HCT116 (cell line): ENCODE measurements around the gene MORN1. TPM values are rescaled to one million over a fixed set of nuclear protein-coding genes. Genes with fewer than 3 reads are reported as not detected.

Experiments
- ATAC-seq: fragments of 200-7000 bp; cut with Tn5 transposase; 2 replicates; pipeline ENCODE4 v1.9.1; 2020; ENCODE audit warnings: mild to moderate bottlenecking, moderate library complexity
- BruUV-seq: library from RNA; stranded (reverse); fragments of 400-500 nt; replicated peaks from 2 replicates; lab custom pipeline; 2021; lab: Mats Ljungman, UMichigan
- CTCF ChIA-PET: fragments of 300-600 bp; sonication (Branson Sonifier 250); formaldehyde crosslinking; loops from one replicate; lab custom pipeline; 2021; ENCODE audit warnings: antibody characterized with exemption; lab: Charles Lee
- POLR2A ChIA-PET: fragments of 300-600, 350-600 bp; sonication (Branson Sonifier 250); formaldehyde crosslinking; loops from one replicate; lab custom pipeline; 2021; ENCODE audit warnings: antibody characterized with exemption; lab: Charles Lee
- RAD21 ChIA-PET, 2 experiments: fragments of 300-600 bp; sonication (Branson Sonifier 250); formaldehyde crosslinking; loops; one replicate each; lab custom pipeline; 2023; ENCODE audit warnings: low total read pairs in 2 of 2; ENCODE audit not compliant: uncharacterized antibody in 2 of 2, unreplicated experiment in 2 of 2, low non-redundant PET in 1 of 2; lab: Charles Lee
- DNase-seq: peaks from one replicate; pipeline ENCODE4 v3.0.0-alpha.2; 2010; ENCODE audit warnings: low read depth, low spot score
- H2AFZ ChIP-seq: fragments of 200-600 bp; shearing (Covaris generic), sonication (generic); 2 replicates; pipeline ENCODE4 v1.6.1; 2017; ENCODE audit warnings: low read depth, mixed run types, mixed read lengths, antibody characterized with exemption, low read length; ENCODE audit not compliant: poor library complexity, severe bottlenecking
- H3K27ac ChIP-seq: 2 replicates; pipeline ENCODE4 v1.5.1; 2012; ENCODE audit warnings: low read depth, low read length
- H3K27me3 ChIP-seq: fragments of 200-600 bp; sonication (generic); 2 replicates; pipeline ENCODE4 v1.6.1; 2016; ENCODE audit warnings: mixed run types, low read length, mixed read lengths; ENCODE audit not compliant: insufficient read depth
- H3K36me3 ChIP-seq, 2 experiments: fragments of 200-500 bp in 1 of 2; fragments of 200-600 bp in 1 of 2; sonication (Bioruptor generic) in 1 of 2; sonication (generic) in 1 of 2; 2 replicates each; pipeline versions ENCODE4 v1.5.1 to v1.6.1; 2014 to 2016; ENCODE audit warnings: low read length in 2 of 2, inconsistent platforms in 1 of 2, mixed read lengths in 1 of 2, mixed run types in 1 of 2; ENCODE audit not compliant: insufficient read depth in 2 of 2, control insufficient read depth in 1 of 2
- H3K4me1 ChIP-seq, 2 experiments: fragments of 200-600 bp in 1 of 2; sonication (generic) in 1 of 2; 2 replicates each; pipeline versions ENCODE4 v1.5.1 to v1.6.1; 2012 to 2017; ENCODE audit warnings: low read length in 2 of 2, inconsistent platforms in 1 of 2, mild to moderate bottlenecking in 1 of 2, mixed read lengths in 1 of 2, mixed run types in 1 of 2, moderate library complexity in 1 of 2; ENCODE audit not compliant: insufficient read depth in 2 of 2, control insufficient read depth in 1 of 2
- H3K4me2 ChIP-seq: fragments of 200-600 bp; sonication (generic); 2 replicates; pipeline ENCODE4 v1.6.1; 2017; ENCODE audit warnings: mixed run types, low read length, mixed read lengths
- H3K4me3 ChIP-seq, 2 experiments: fragments of 200-600 bp in 1 of 2; sonication (generic) in 1 of 2; replicated peaks in 1 of 2; 2 replicates each; pipeline ENCODE4 v1.5.1; 2011 to 2016; ENCODE audit warnings: low read length in 2 of 2, control low read depth in 1 of 2, low read depth in 1 of 2, mild to moderate bottlenecking in 1 of 2, mixed read lengths in 1 of 2, mixed run types in 1 of 2
- H3K79me2 ChIP-seq: fragments of 200-600 bp; sonication (generic); 2 replicates; pipeline ENCODE4 v1.6.1; 2017; ENCODE audit warnings: mild to moderate bottlenecking, mixed run types, low read length, moderate library complexity, mixed read lengths; ENCODE audit not compliant: insufficient read depth
- H3K9ac ChIP-seq: fragments of 200-600 bp; sonication (generic); 2 replicates; pipeline ENCODE4 v1.6.1; 2016; ENCODE audit warnings: low read length, mixed read lengths
- H3K9me2 ChIP-seq: fragments of 200-600 bp; sonication (generic), shearing (Covaris generic); 2 replicates; pipeline ENCODE4 v1.6.1; 2017; ENCODE audit warnings: mixed run types, mild to moderate bottlenecking, moderate library complexity; ENCODE audit not compliant: insufficient read depth
- H3K9me3 ChIP-seq, 2 experiments: fragments of 200-500 bp in 1 of 2; fragments of 200-600 bp in 1 of 2; sonication (Bioruptor generic) in 1 of 2; sonication (generic) in 1 of 2; 2 replicates each; pipeline ENCODE4 v1.6.1; 2014 to 2017; ENCODE audit warnings: low read length in 2 of 2, mixed read lengths in 2 of 2, inconsistent platforms in 1 of 2, low read depth in 1 of 2, mild to moderate bottlenecking in 1 of 2, mixed run types in 1 of 2, moderate library complexity in 1 of 2; ENCODE audit not compliant: control insufficient read depth in 1 of 2, insufficient read depth in 1 of 2
- H4K20me1 ChIP-seq: fragments of 200-600 bp; sonication (generic), shearing (Covaris generic); 2 replicates; pipeline ENCODE4 v1.6.1; 2017; ENCODE audit warnings: mixed run types, mild to moderate bottlenecking, moderate library complexity; ENCODE audit not compliant: insufficient read depth
- ATF3 ChIP-seq: IDR thresholded peaks from 2 replicates; pipeline ENCODE4 v1.6.1; 2012
- CBX3 ChIP-seq: IDR thresholded peaks from 2 replicates; pipeline ENCODE4 v1.6.1; 2012; ENCODE audit warnings: low read depth
- EGR1 ChIP-seq: IDR thresholded peaks from 2 replicates; pipeline ENCODE4 v1.6.1; 2012; ENCODE audit warnings: low read depth
- ELF1 ChIP-seq: IDR thresholded peaks from 2 replicates; pipeline ENCODE4 v1.6.1; 2012; ENCODE audit warnings: low read depth, borderline replicate concordance
- EZH2 ChIP-seq: fragments of 200-600 bp; sonication (generic); IDR thresholded peaks from 2 replicates; pipeline ENCODE4 v1.6.1; 2017; ENCODE audit warnings: antibody characterized with exemption, mixed run types
- EZH2phosphoT487 ChIP-seq: fragments of 200-600 bp; IDR thresholded peaks from 2 replicates; pipeline ENCODE4 v1.6.1; 2018; ENCODE audit warnings: antibody characterized with exemption, borderline replicate concordance
- FOSL1 ChIP-seq: IDR thresholded peaks from 2 replicates; pipeline ENCODE4 v1.6.1; 2012; ENCODE audit warnings: low read depth
- POLR2A ChIP-seq: IDR thresholded peaks from 2 replicates; pipeline ENCODE4 v1.7.0; 2011; ENCODE audit warnings: borderline replicate concordance; ENCODE audit not compliant: insufficient read depth, insufficient read length; ENCODE audit errors: extremely low read depth
- RAD21 ChIP-seq: IDR thresholded peaks from 2 replicates; pipeline ENCODE4 v1.6.1; 2012; ENCODE audit warnings: low read depth, mild to moderate bottlenecking
- SP1 ChIP-seq: IDR thresholded peaks from 2 replicates; pipeline ENCODE4 v1.6.1; 2012; ENCODE audit warnings: low read depth
- SRF ChIP-seq: IDR thresholded peaks from 2 replicates; pipeline ENCODE4 v1.6.1; 2012; ENCODE audit warnings: low read depth
- ZBTB33 ChIP-seq: IDR thresholded peaks from 2 replicates; pipeline ENCODE4 v1.6.1; 2011; ENCODE audit warnings: mild to moderate bottlenecking, low read length, moderate library complexity; ENCODE audit not compliant: insufficient replicate concordance; ENCODE audit errors: extremely low read depth
- ZFX ChIP-seq: fragments of 450-650 bp; IDR thresholded peaks from 2 replicates; pipeline ENCODE4 v1.6.1; 2017
- intact Hi-C: fragments of 100-400 bp; cut with micrococcal nuclease; formaldehyde crosslinking; loops from 2 replicates; pipeline ENCODE4 v1.10.0; 2022
- total RNA-seq: library from RNA; stranded (reverse); gene quantifications from one replicate; pipeline ENCODE4 v1.2.1, GENCODE V29; 2021; ENCODE audit not compliant: unreplicated experiment

MORN1 gene
- total RNA-seq, 1 experiment from 2014 or later = 21.4 TPM

- H2AFZ ChIP-seq = no peak overlapping the region
- no peaks in the 10 kb centered on the region for H3K9me2 ChIP-seq
- ChIA-PET POLR2A (no interaction called here), RAD21 (no interaction called here), CTCF (no interaction called here)
- intact Hi-C loops = no loop called here
- no peak for DNase-seq
- H3K4me1 ChIP-seq = no peaks in the 10 kb centered on the region
- ATAC-seq = no peak
- no peak overlapping the region for H3K4me2 ChIP-seq
- H3K27me3 ChIP-seq = no peaks in the 10 kb centered on the region
- H3K9me3 ChIP-seq = no peaks in the 10 kb centered on the region
- H4K20me1 ChIP-seq = no peaks in the 10 kb centered on the region
- H3K79me2 ChIP-seq = no peaks in the 10 kb centered on the region
- no peaks in the 10 kb centered on the region for H3K36me3 ChIP-seq
- no peak overlapping the region for H3K4me3 ChIP-seq
- no peak for TF ChIP-seq ZFX
- no peak for TF ChIP-seq CBX3
- no peak for TF ChIP-seq ELF1
- TF ChIP-seq RAD21 = no peak
- no peak for TF ChIP-seq POLR2A
- TF ChIP-seq FOSL1 = no peak
- TF ChIP-seq ZBTB33 = no peak
- no peak for TF ChIP-seq EZH2phosphoT487
- no peak for TF ChIP-seq EGR1
- no peak for TF ChIP-seq SP1
- no peak for TF ChIP-seq EZH2
- no peak for TF ChIP-seq ATF3
- no peak for TF ChIP-seq SRF
- H3K27ac ChIP-seq = no peak overlapping the region
- H3K9ac ChIP-seq = no peak overlapping the region
- no TSS peak for BruUV-seq
Observed at GRCh38 chr1:2340918-2341254, 50.5 kb downstream of the MORN1 start.
